Chondrocyte (in vitro differentiated cells): Measurements from ENCODE around the gene DYDC1. TPM values are rescaled to one million over a fixed set of nuclear protein-coding genes. Genes with fewer than 3 reads are reported as not detected.
"Not testable (repeated sequence)": the region's sequence is repeated elsewhere in the genome, so short reads cannot be mapped to it uniquely, and the experiment has no call there.

ENCODE experiments used
- DNase-seq: peaks from one replicate; pipeline ENCODE4 v3.0.0; 2021; ENCODE audit warnings: mixed read lengths, low spot score
- H3K27ac Mint-ChIP-seq: one replicate; pipeline ENCODE4 v1.8.0; 2021; ENCODE audit warnings: mild to moderate bottlenecking, moderate library complexity, mixed read lengths; ENCODE audit not compliant: unreplicated experiment
- H3K27me3 Mint-ChIP-seq: 2 replicates; pipeline ENCODE4 v1.8.0; 2021; ENCODE audit warnings: low read depth, mixed read lengths
- H3K36me3 Mint-ChIP-seq: 2 replicates; pipeline ENCODE4 v1.8.0; 2021; ENCODE audit warnings: low read depth, mixed read lengths
- H3K4me1 Mint-ChIP-seq: 2 replicates; pipeline ENCODE4 v1.8.0; 2021; ENCODE audit warnings: low read depth, mild to moderate bottlenecking, mixed read lengths
- H3K4me3 Mint-ChIP-seq: one replicate; pipeline ENCODE4 v1.8.0; 2021; ENCODE audit warnings: mild to moderate bottlenecking, moderate library complexity, mixed read lengths; ENCODE audit not compliant: unreplicated experiment
- H3K9me3 Mint-ChIP-seq: 2 replicates; pipeline ENCODE4 v1.8.0; 2021; ENCODE audit warnings: low read depth, mixed read lengths
- CTCF ChIP-seq: fragments of 200-600 bp; sonication (generic); IDR thresholded peaks from 2 replicates; pipeline ENCODE4 v1.5.0; 2021; ENCODE audit warnings: antibody characterized with exemption, mild to moderate bottlenecking, moderate library complexity
- total RNA-seq: library from RNA; stranded (reverse); gene quantifications from 3 replicates; pipeline ENCODE4 v1.2.1, GENCODE V29; 2021

DYDC1 gene
- total RNA-seq, 1 donor from 2014 or later, result not detected

- Mint-ChIP-seq H3K4me1 (no peaks in the 10 kb centered on the region), H3K27ac (no peak overlapping the region), H3K4me3 (no peak overlapping the region), H3K36me3 (no peaks in the 10 kb centered on the region), H3K27me3 (no peaks in the 10 kb centered on the region), H3K9me3 (peaks cover 24% of the 10 kb centered on the region)
- TF ChIP-seq CTCF, result no peak
- DNase-seq, result no peak
Observed at GRCh38 chr10:80313523-80313922, 43.0 kb downstream of the DYDC1 start.

GRCh38 chr10:80305989-80306388 lies 50.6 kb downstream of the DYDC1 start:
- H3K36me3 Mint-ChIP-seq, H3K4me1 Mint-ChIP-seq, H3K4me3 Mint-ChIP-seq, H3K27ac Mint-ChIP-seq, DNase-seq, H3K27me3 Mint-ChIP-seq: not testable (repeated sequence)
- H3K9me3 Mint-ChIP-seq, result peaks cover 28% of the 10 kb centered on the region

GRCh38 chr10:80296942-80297341 lies 59.6 kb downstream of the DYDC1 start:
- Mint-ChIP-seq H3K9me3 (peaks cover 19% of the 10 kb centered on the region), H3K4me3 (no peak overlapping the region), H3K27me3 (peaks cover 18% of the 10 kb centered on the region), H3K4me1 (no peaks in the 10 kb centered on the region), H3K27ac (no peak overlapping the region), H3K36me3 (peaks cover 4% of the 10 kb centered on the region)
- DNase-seq, result no peak
- TF ChIP-seq CTCF, result no peak

GRCh38 chr10:80292607-80293239 lies 63.8 kb downstream of the DYDC1 start:
- Mint-ChIP-seq H3K27ac (no peak overlapping the region), H3K4me1 (no peaks in the 10 kb centered on the region), H3K9me3 (peaks cover 6% of the 10 kb centered on the region), H3K27me3 (peaks cover 40% of the 10 kb centered on the region), H3K4me3 (no peak overlapping the region), H3K36me3 (peaks cover 4% of the 10 kb centered on the region)
- no peak for DNase-seq
- no peak for TF ChIP-seq CTCF

GRCh38 chr10:80290474-80291220 lies 65.9 kb downstream of the DYDC1 start:
- Mint-ChIP-seq H3K4me3 (no peak overlapping the region), H3K9me3 (no peaks in the 10 kb centered on the region), H3K36me3 (no peaks in the 10 kb centered on the region), H3K27me3 (peaks cover 49% of the 10 kb centered on the region), H3K27ac (no peak overlapping the region), H3K4me1 (no peaks in the 10 kb centered on the region)
- DNase-seq, result no peak
- TF ChIP-seq CTCF, result no peak
